B cell (primary cell): ENCODE measurements around the gene UBR4. TPM values are rescaled to one million over a fixed set of nuclear protein-coding genes. Genes with fewer than 3 reads are reported as not detected.

Experiments used
- ATAC-seq: fragments of 200-7000 bp; cut with Tn5 transposase; one replicate; pipeline ENCODE4 v1.10.0; 2021; ENCODE audit warnings: low read depth, mild to moderate bottlenecking, moderate number of reproducible peaks, moderate library complexity
- CTCF ChIA-PET: fragments of 350-600 bp; sonication (Branson Sonifier 250); formaldehyde crosslinking; loops from one replicate; lab custom pipeline; 2021; ENCODE audit warnings: antibody characterized with exemption, inconsistent platforms; lab: Charles Lee
- POLR2A ChIA-PET: fragments of 350-600 bp; sonication (Branson Sonifier 250); formaldehyde crosslinking; loops from one replicate; lab custom pipeline; 2021; ENCODE audit warnings: antibody characterized with exemption; lab: Charles Lee
- DNase-seq: peaks from one replicate; pipeline ENCODE4 v3.0.0; 2013
- H2AFZ ChIP-seq: 2 replicates; pipeline ENCODE4 v1.6.1; 2012; ENCODE audit warnings: mild to moderate bottlenecking, low read depth, low read length; ENCODE audit not compliant: insufficient read depth, poor library complexity, severe bottlenecking
- H3K27ac ChIP-seq, 2 donors: 1 replicate in 1 of 2; 2 replicates in 1 of 2; pipeline ENCODE4 v1.5.1; 2012 to 2013; ENCODE audit warnings: low read length in 2 of 2, mild to moderate bottlenecking in 2 of 2, moderate library complexity in 1 of 2
- H3K27me3 ChIP-seq, 4 experiments: fragments of 200-600 bp in 1 of 4; sonication (generic) in 1 of 4; replicated peaks in 1 of 4; 1 replicate in 2 of 4; 2 replicates in 2 of 4; pipeline versions ENCODE4 v1.6.1 to v1.7.0; 2013 to 2016; ENCODE audit warnings: low read length in 3 of 4, mild to moderate bottlenecking in 2 of 4, mixed read lengths in 1 of 4, moderate library complexity in 1 of 4; ENCODE audit not compliant: insufficient read depth in 4 of 4, control insufficient read depth in 3 of 4; ENCODE audit errors: control extremely low read depth in 1 of 4
- H3K36me3 ChIP-seq, 2 experiments: replicated peaks in 1 of 2; 1 replicate in 1 of 2; 2 replicates in 1 of 2; pipeline versions ENCODE4 v1.6.1 to v1.7.1; 2013; ENCODE audit warnings: low read length in 1 of 2; ENCODE audit not compliant: insufficient read depth in 2 of 2, control insufficient read depth in 1 of 2; ENCODE audit errors: control extremely low read depth in 1 of 2, extremely low read depth in 1 of 2
- H3K4me1 ChIP-seq, 2 donors: fragments of 200-600 bp in 1 of 2; sonication (generic) in 1 of 2; 1 replicate in 1 of 2; 2 replicates in 1 of 2; pipeline versions ENCODE4 v1.5.1 to v1.6.1; 2013 to 2017; ENCODE audit warnings: low read length in 2 of 2; ENCODE audit not compliant: control insufficient read depth in 2 of 2, insufficient read depth in 2 of 2
- H3K4me2 ChIP-seq: replicated peaks from 2 replicates; pipeline ENCODE3; 2012; ENCODE audit warnings: mild to moderate bottlenecking, low read depth, low read length; ENCODE audit not compliant: poor library complexity, severe bottlenecking
- H3K4me3 ChIP-seq, 5 experiments: fragments of 200-600 bp in 1 of 5; sonication (generic) in 1 of 5; 1 replicate in 3 of 5; 2 replicates in 2 of 5; pipeline versions ENCODE4 v1.5.1 to v1.7.0; 2011 to 2016; ENCODE audit warnings: low read length in 4 of 5, mild to moderate bottlenecking in 4 of 5, low read depth in 2 of 5, control low read depth in 1 of 5, moderate library complexity in 1 of 5; ENCODE audit not compliant: insufficient read depth in 1 of 5; ENCODE audit errors: control extremely low read depth in 1 of 5, extremely low read depth in 1 of 5
- H3K79me2 ChIP-seq: fragments of 200-600 bp; sonication (generic); one replicate; pipeline ENCODE4 v1.6.0; 2016; ENCODE audit warnings: low read length; ENCODE audit not compliant: control insufficient read depth, insufficient read depth
- H3K9ac ChIP-seq: fragments of 200-600 bp; sonication (generic); 2 replicates; pipeline ENCODE4 v1.6.1; 2017; ENCODE audit warnings: mild to moderate bottlenecking, low read length, moderate library complexity
- H3K9me3 ChIP-seq, 3 donors: one replicate each; pipeline versions ENCODE4 v1.6.1 to v1.7.1; 2013; ENCODE audit warnings: low read length in 2 of 3; ENCODE audit not compliant: control insufficient read depth in 2 of 3, insufficient read depth in 1 of 3; ENCODE audit errors: control extremely low read depth in 1 of 3
- H4K20me1 ChIP-seq: 2 replicates; pipeline ENCODE4 v1.6.0; 2012; ENCODE audit warnings: mild to moderate bottlenecking, low read length; ENCODE audit not compliant: insufficient read depth, control insufficient read depth, poor library complexity, severe bottlenecking
- H3K27ac Mint-ChIP-seq: one replicate; pipeline ENCODE4 v1.8.0; 2021; ENCODE audit warnings: mixed read lengths
- H3K27me3 Mint-ChIP-seq: one replicate; pipeline ENCODE4 v1.8.0; 2021; ENCODE audit warnings: mixed read lengths
- H3K4me1 Mint-ChIP-seq: one replicate; pipeline ENCODE4 v1.8.0; 2021; ENCODE audit warnings: mixed read lengths
- H3K4me3 Mint-ChIP-seq: one replicate; pipeline ENCODE4 v1.8.0; 2021; ENCODE audit warnings: mixed read lengths
- H3K9me3 Mint-ChIP-seq: one replicate; pipeline ENCODE4 v1.8.0; 2022; ENCODE audit warnings: mixed read lengths; ENCODE audit not compliant: insufficient read depth
- EZH2 ChIP-seq: IDR thresholded peaks from 2 replicates; pipeline ENCODE4 v1.6.1; 2012; ENCODE audit warnings: borderline replicate concordance, low read depth, mild to moderate bottlenecking, moderate library complexity, low read length; ENCODE audit not compliant: insufficient read depth, poor library complexity, severe bottlenecking
- WGBS: methylation state at CpG from one replicate; pipeline ENCODE4 v1.1.5; 2013; ENCODE audit warnings: missing lambda C conversion rate; ENCODE audit not compliant: insufficient coverage; 5-methylcytosine and 5-hydroxymethylcytosine counted together
- intact Hi-C: fragments of 100-400 bp; cut with micrococcal nuclease; formaldehyde crosslinking; loops from one replicate; pipeline ENCODE4 v1.10.0; 2022
- polyA plus RNA-seq: library from polyadenylated mRNA; depleted of rRNA; stranded (reverse); fragments of >200 nt; gene quantifications from 2 replicates; pipeline ENCODE4 v1.2.3, GENCODE V29; 2012
- total RNA-seq, 2 donors: library from RNA; stranded (reverse); fragments of 120-200 nt in 1 of 2; gene quantifications; 1 replicate in 1 of 2; 2 replicates in 1 of 2; pipeline versions ENCODE4 v1.2.3 to v1.2.4, GENCODE V29; 2013 to 2022
- TF ChIP-seq, protein P1 (sequence below): fragments of 200-600 bp; IDR thresholded peaks from one replicate; pipeline ENCODE4 v1.8.0; 2022; ENCODE audit warnings: antibody characterized with exemption, mild to moderate bottlenecking

Gene UBR4
- total and polyA plus RNA-seq, 2 donors (not counting 1 experiment from before 2014, with no cell fraction given) = 90.0 to 190 TPM

DNA sequence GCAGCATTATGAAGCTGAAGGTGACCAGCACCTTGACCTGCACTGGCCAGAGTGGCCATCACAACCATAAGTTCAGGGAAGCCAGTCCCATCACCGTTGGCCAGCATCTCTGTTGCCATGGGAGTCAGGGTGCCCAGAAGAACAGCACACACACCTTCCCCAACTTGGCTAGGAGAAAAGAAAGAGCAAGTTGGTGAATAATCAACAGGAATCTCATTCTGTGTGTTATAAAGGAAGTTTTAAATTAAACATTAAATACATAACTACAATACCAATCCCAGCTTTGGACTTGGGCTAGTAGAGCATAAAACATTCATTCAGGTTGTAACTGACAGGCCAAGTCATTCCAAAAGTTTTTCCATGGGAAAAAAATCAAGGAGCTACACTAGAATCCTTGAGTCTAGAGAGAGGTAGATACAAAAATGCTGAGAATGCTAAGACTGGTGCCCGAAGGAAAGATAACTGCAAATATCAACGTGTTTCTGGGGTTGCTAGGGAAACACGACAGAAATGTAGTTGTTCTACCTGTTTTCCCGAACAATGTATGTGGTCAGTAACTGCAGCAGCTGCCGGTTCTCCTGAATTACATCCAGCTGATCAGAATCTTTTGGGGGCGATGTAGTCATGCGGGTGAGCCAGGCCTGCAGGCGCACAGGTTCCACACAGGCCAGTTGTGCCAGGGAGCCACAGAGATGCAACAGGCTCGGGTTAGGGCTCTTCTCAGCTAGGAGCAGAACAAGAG, 45.6 kb downstream of the UBR4 start:
- 98% methylated on average over 8 of the region's 10 CpGs for WGBS
- intact Hi-C loops = no loop called here
- Mint-ChIP-seq H3K9me3 (no peaks in the 10 kb centered on the region), H3K27me3 (no peaks in the 10 kb centered on the region), H3K27ac (no peak overlapping the region), H3K4me1 (no peaks in the 10 kb centered on the region), H3K4me3 (no peak overlapping the region)
- DNase-seq (no peak), ATAC-seq (no peak)
- Histone ChIP-seq H3K4me3 (no peak overlapping the region), H3K36me3 (peaks cover 28 to 97% of the 10 kb centered on the region in 2 experiments), H3K9me3 (no peaks in the 10 kb centered on the region), H3K27me3 (no peaks in the 10 kb centered on the region), H3K79me2 (no peaks in the 10 kb centered on the region), H2AFZ (no peak overlapping the region), H3K4me2 (no peak overlapping the region), H4K20me1 (no peaks in the 10 kb centered on the region), H3K27ac (no peak overlapping the region), H3K9ac (no peak overlapping the region), H3K4me1 (no peaks in the 10 kb centered on the region)
- POLR2A ChIA-PET = no interaction called here
- no peak for TF ChIP-seq EZH2
- TF ChIP-seq, protein P1, sequence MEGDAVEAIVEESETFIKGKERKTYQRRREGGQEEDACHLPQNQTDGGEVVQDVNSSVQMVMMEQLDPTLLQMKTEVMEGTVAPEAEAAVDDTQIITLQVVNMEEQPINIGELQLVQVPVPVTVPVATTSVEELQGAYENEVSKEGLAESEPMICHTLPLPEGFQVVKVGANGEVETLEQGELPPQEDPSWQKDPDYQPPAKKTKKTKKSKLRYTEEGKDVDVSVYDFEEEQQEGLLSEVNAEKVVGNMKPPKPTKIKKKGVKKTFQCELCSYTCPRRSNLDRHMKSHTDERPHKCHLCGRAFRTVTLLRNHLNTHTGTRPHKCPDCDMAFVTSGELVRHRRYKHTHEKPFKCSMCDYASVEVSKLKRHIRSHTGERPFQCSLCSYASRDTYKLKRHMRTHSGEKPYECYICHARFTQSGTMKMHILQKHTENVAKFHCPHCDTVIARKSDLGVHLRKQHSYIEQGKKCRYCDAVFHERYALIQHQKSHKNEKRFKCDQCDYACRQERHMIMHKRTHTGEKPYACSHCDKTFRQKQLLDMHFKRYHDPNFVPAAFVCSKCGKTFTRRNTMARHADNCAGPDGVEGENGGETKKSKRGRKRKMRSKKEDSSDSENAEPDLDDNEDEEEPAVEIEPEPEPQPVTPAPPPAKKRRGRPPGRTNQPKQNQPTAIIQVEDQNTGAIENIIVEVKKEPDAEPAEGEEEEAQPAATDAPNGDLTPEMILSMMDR = no peak
- CTCF ChIA-PET = interaction anchor here (1.2 kb wide), 1 partner anchor 280 kb away, joined by 3 read pairs; no protein-coding TSS in a partner anchor

DNA sequence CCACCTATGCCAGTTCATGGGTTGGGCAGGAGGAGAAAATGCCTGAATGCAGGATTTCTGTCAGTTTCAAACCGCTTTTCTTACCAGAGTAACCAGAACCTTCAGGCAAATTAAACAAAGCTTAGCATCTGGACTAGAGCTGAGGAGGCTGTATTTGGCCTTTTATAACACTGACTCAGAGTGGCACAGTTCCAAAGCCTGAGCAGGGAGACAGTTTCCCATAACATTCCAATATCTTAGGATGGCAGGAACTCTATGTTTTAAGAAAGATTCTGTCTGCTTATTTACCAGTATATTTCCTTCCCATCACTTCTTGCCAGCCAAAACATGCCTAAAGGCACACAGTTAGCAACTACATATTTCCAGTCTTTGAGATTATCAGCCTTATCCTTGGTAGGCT, 46.8 kb downstream of the UBR4 start:
- H4K20me1 ChIP-seq = no peaks in the 10 kb centered on the region
- H3K4me1 Mint-ChIP-seq = no peaks in the 10 kb centered on the region
- ATAC-seq (no peak), DNase-seq (no peak)
- TF ChIP-seq, protein P1 = no peak
- no peak for TF ChIP-seq EZH2
- H3K4me2 ChIP-seq = no peak overlapping the region
- no peaks in the 10 kb centered on the region for H3K27me3 Mint-ChIP-seq
- POLR2A ChIA-PET = no interaction called here
- peaks cover 29 to 99% of the 10 kb centered on the region in 2 experiments for H3K36me3 ChIP-seq
- no peaks in the 10 kb centered on the region for H3K9me3 ChIP-seq
- WGBS = no CpG with 5 or more reads among the region's 1 CpG
- CTCF ChIA-PET = interaction anchor here (1.2 kb wide), 1 partner anchor 279 kb away, joined by 3 read pairs; no protein-coding TSS in a partner anchor
- no peaks in the 10 kb centered on the region for H3K27me3 ChIP-seq
- H3K27ac ChIP-seq = no peak overlapping the region
- no peak overlapping the region for H2AFZ ChIP-seq
- H3K79me2 ChIP-seq = no peaks in the 10 kb centered on the region
- no peak overlapping the region for H3K27ac Mint-ChIP-seq
- no peak overlapping the region for H3K4me3 ChIP-seq
- no peaks in the 10 kb centered on the region for H3K4me1 ChIP-seq
- intact Hi-C loops = no loop called here
- no peak overlapping the region for H3K4me3 Mint-ChIP-seq
- H3K9ac ChIP-seq = no peak overlapping the region
- H3K9me3 Mint-ChIP-seq = no peaks in the 10 kb centered on the region
